ENCODE measurements around the gene FRMPD1. TPM values are rescaled to one million over a fixed set of nuclear protein-coding genes. Genes with fewer than 3 reads are reported as not detected.

The FRMPD1 gene
- total RNA-seq, 6 experiments from 2014 or later: 0.10 to 0.74 (median 0.51) TPM

DNA sequence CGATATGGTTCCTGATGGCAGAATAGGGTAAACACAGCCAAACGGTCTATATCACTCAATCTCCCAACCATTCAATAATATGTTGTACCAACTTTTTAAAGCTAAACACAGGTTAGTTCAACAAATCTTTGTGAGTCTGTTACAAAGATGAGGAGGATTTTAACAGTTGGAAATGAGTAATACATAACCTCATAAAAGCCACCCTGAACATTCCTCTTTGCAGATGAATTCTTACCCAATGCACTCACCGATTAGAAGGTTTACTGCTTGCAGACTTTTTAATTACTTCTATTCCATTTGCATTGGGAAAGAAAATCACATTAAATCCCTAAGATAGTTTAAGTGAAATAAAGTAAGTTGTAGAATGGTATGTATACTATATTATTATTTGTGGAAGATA lies 79.5 kb downstream of the FRMPD1 start:
- Histone ChIP-seq H3K27me3 (no peaks in the 10 kb centered on the region), H3K9me3 (no peaks in the 10 kb centered on the region), H3K27ac (no peak overlapping the region), H3K4me1 (no peaks in the 10 kb centered on the region), H3K36me3 (no peaks in the 10 kb centered on the region), H3K4me3 (no peak overlapping the region)
- TF ChIP-seq POLR2A (IDR thresholded peaks at IDR 0.05): no peak
- TF ChIP-seq, protein P1, sequence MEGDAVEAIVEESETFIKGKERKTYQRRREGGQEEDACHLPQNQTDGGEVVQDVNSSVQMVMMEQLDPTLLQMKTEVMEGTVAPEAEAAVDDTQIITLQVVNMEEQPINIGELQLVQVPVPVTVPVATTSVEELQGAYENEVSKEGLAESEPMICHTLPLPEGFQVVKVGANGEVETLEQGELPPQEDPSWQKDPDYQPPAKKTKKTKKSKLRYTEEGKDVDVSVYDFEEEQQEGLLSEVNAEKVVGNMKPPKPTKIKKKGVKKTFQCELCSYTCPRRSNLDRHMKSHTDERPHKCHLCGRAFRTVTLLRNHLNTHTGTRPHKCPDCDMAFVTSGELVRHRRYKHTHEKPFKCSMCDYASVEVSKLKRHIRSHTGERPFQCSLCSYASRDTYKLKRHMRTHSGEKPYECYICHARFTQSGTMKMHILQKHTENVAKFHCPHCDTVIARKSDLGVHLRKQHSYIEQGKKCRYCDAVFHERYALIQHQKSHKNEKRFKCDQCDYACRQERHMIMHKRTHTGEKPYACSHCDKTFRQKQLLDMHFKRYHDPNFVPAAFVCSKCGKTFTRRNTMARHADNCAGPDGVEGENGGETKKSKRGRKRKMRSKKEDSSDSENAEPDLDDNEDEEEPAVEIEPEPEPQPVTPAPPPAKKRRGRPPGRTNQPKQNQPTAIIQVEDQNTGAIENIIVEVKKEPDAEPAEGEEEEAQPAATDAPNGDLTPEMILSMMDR (IDR thresholded peaks at IDR 0.05): no peak
- DNase-seq: no peak
- no peak for ATAC-seq
- intact Hi-C loops (cut with DNase I): no loop called here
- 80% methylated on average over 3 of the region's 3 CpGs for WGBS (ENCODE audit: insufficient coverage, low coverage, low lambda C conversion rate, missing lambda C conversion rate)

DNA sequence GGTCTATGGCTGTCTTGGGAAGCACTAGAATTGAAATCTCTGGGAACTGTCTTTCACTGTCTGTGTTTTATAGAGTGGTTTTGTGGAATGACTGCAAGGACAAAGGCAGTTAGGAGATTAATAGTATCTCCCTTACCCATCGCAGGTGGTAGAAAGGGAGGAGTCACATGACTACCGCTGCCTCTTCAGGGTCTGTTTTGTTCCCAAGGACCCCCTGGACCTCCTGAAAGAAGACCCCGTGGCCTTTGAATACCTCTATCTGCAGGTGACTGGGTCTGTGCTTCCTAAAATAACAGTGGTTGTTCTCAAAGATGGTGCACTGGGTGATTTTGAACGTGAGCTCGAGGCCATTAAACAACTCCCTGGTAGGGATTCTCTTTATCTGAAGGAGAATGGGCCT lies 80.1 kb downstream of the FRMPD1 start:
- intact Hi-C loops (cut with DNase I): no loop called here
- Histone ChIP-seq H3K9me3 (no peaks in the 10 kb centered on the region), H3K36me3 (no peaks in the 10 kb centered on the region), H3K27ac (no peak overlapping the region), H3K4me3 (no peak overlapping the region), H3K4me1 (no peaks in the 10 kb centered on the region), H3K27me3 (no peaks in the 10 kb centered on the region)
- DNase-seq (no peak), ATAC-seq (no peak)
- TF ChIP-seq, protein P1 (IDR thresholded peaks at IDR 0.05): no peak
- no peak for TF ChIP-seq POLR2A (IDR thresholded peaks at IDR 0.05)
- WGBS (ENCODE audit: insufficient coverage, low coverage, low lambda C conversion rate, missing lambda C conversion rate): 49% methylated on average over 5 of the region's 5 CpGs

DNA sequence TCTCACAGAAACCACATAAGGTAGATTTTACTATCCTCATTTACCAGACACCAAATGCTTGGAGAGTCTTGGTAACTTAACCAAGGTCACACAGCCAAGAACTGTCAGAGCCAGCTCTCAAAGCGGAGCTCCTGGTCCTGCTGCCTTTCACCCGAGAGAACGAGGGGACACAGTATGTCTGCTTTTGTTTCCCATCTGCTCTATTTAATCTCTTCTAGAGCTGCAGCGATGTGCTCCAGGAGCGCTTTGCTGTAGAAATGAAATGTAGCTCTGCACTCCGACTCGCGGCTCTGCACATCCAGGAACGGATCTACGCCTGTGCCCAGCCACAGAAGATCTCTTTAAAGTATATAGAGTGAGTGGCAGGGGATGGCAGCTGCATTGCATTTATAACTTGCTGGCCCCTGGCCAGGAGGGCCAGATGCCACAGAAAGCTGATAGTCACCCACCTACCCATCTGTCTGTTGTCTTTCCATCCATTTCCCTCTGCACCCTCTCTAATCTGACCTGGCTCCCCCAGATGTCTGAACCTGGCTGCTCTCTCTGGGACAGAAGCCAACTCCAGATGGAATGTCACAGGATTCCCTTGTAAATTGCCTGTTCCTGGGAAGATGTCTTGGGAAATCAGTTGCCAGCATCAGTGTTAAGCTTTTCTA lies 81.5 kb downstream of the FRMPD1 start:
- 79% methylated on average over 10 of the region's 10 CpGs for WGBS (ENCODE audit: insufficient coverage, low coverage, low lambda C conversion rate, missing lambda C conversion rate)
- TF ChIP-seq, protein P1 (IDR thresholded peaks at IDR 0.05): no peak
- no peaks in the 10 kb centered on the region for H3K27me3 ChIP-seq
- no peaks in the 10 kb centered on the region for H3K36me3 ChIP-seq
- H3K4me3 ChIP-seq: no peak overlapping the region
- DNase-seq: no peak
- no peak for ATAC-seq
- H3K27ac ChIP-seq: no peak overlapping the region
- intact Hi-C loops (cut with DNase I): no loop called here
- H3K9me3 ChIP-seq: no peaks in the 10 kb centered on the region
- no peaks in the 10 kb centered on the region for H3K4me1 ChIP-seq

DNA sequence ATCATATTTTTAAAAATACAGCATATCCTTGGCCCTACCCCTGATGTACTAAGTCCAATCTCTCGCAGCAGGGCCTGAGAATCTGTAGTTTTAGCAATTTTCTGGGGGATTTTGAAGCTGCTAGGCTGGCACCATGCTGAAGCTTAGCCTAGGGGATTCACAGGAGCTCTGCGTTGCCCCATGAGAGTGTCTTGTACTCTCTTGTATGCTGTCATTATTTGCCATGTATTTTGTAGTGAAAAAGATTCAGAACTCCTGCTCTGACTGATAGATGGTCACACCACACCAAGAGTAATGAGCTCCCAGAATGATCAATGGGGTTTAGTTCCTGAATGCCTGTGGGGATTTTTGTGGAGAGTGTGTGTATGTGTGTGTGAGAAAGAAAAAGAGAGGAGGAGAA lies 82.2 kb downstream of the FRMPD1 start:
- H3K9me3 ChIP-seq: no peaks in the 10 kb centered on the region
- DNase-seq (no peak), ATAC-seq (no peak)
- H3K27ac ChIP-seq: no peak overlapping the region
- intact Hi-C loops (cut with DNase I): no loop called here
- H3K4me1 ChIP-seq: no peaks in the 10 kb centered on the region
- no peaks in the 10 kb centered on the region for H3K27me3 ChIP-seq
- WGBS (ENCODE audit: insufficient coverage, low coverage, low lambda C conversion rate, missing lambda C conversion rate): 55% methylated on average over 2 of the region's 2 CpGs
- H3K4me3 ChIP-seq: no peak overlapping the region
- no peaks in the 10 kb centered on the region for H3K36me3 ChIP-seq
- TF ChIP-seq, protein P1 (IDR thresholded peaks at IDR 0.05): no peak
- TF ChIP-seq POLR2A (IDR thresholded peaks at IDR 0.05): no peak

DNA sequence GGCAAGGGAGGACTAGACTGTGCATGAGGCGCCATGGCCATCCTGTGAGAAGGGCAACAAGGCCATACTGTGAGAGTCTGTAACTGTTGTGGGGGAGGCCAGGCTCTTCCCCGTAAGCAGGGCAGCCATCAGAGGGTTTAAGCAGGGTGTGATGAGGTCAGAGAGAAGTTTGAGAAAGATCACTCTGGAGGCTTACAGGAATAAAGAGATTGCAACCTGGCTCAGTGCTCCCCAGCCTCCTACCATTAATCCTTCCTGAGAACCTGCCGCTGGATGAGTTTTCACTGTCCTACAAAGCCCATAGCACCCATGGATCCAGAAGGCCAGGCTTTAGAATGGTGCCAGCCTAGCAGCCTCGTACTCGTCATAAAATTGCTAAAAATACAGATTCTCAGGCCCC lies 88.5 kb downstream of the FRMPD1 start:
- H3K36me3 ChIP-seq: no peaks in the 10 kb centered on the region
- TF ChIP-seq, protein P1 (IDR thresholded peaks at IDR 0.05): no peak
- TF ChIP-seq POLR2A (IDR thresholded peaks at IDR 0.05): no peak
- H3K27me3 ChIP-seq: no peaks in the 10 kb centered on the region
- intact Hi-C loops (cut with DNase I): no loop called here
- no peak for ATAC-seq
- 83% methylated on average over 3 of the region's 5 CpGs for WGBS (ENCODE audit: insufficient coverage, low coverage, low lambda C conversion rate, missing lambda C conversion rate)
- DNase-seq: no peak
- H3K4me3 ChIP-seq: no peak overlapping the region
- no peak overlapping the region for H3K27ac ChIP-seq
- no peaks in the 10 kb centered on the region for H3K4me1 ChIP-seq
- H3K9me3 ChIP-seq: no peaks in the 10 kb centered on the region

Measured in right lobe of liver (tissue), 6 donors.